ENCODE measurements around the gene ARID2.

Gene ARID2

GRCh38 chr12:45850302-45850701 lies 120.8 kb downstream of the ARID2 start:
- Mint-ChIP-seq H3K27me3 (ENCODE audit: low read depth) (no peaks in the 10 kb centered on the region), H3K9me3 (no peaks in the 10 kb centered on the region), H3K36me3 (ENCODE audit: low read depth) (peaks cover 71% of the 10 kb centered on the region), H3K4me1 (no peaks in the 10 kb centered on the region), H3K27ac (no peak overlapping the region), H3K4me3 (no peak overlapping the region)
- TF ChIP-seq, protein P1, sequence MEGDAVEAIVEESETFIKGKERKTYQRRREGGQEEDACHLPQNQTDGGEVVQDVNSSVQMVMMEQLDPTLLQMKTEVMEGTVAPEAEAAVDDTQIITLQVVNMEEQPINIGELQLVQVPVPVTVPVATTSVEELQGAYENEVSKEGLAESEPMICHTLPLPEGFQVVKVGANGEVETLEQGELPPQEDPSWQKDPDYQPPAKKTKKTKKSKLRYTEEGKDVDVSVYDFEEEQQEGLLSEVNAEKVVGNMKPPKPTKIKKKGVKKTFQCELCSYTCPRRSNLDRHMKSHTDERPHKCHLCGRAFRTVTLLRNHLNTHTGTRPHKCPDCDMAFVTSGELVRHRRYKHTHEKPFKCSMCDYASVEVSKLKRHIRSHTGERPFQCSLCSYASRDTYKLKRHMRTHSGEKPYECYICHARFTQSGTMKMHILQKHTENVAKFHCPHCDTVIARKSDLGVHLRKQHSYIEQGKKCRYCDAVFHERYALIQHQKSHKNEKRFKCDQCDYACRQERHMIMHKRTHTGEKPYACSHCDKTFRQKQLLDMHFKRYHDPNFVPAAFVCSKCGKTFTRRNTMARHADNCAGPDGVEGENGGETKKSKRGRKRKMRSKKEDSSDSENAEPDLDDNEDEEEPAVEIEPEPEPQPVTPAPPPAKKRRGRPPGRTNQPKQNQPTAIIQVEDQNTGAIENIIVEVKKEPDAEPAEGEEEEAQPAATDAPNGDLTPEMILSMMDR (IDR thresholded peaks at IDR 0.05; ENCODE audit: unreplicated experiment in 3 of 3): no peak

DNA sequence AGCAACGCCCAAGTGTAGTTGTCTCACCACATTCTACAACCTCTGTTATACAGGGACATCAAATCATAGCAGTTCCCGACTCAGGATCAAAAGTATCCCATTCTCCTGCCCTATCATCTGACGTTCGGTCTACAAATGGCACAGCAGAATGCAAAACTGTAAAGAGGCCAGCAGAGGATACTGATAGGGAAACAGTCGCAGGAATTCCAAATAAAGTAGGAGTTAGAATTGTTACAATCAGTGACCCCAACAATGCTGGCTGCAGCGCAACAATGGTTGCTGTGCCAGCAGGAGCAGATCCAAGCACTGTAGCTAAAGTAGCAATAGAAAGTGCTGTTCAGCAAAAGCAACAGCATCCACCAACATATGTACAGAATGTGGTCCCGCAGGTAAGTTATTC lies 123.0 kb downstream of the ARID2 start:
- Mint-ChIP-seq H3K9me3 (no peaks in the 10 kb centered on the region), H3K36me3 (ENCODE audit: low read depth) (peaks cover 66% of the 10 kb centered on the region), H3K27me3 (ENCODE audit: low read depth) (no peaks in the 10 kb centered on the region)

DNA sequence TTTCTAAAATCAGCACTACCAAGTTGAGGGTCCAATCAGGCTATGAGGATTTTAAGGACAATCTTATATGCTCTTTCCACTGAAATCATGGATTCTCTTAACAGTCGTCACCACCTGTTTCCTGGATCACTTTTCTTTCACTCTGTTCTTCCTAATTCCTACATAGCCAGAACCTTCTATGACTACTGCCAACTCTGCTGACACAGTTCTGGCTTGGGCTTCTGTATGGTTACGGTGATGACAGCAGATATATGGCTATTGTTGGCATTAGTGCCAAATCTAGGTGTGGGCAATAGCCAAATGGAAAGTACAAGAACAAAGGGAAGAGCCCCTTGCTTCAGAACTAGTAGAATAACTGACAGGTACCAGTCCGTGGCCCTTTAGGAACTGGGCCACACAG lies 124.0 kb downstream of the ARID2 start:
- H3K27ac Mint-ChIP-seq: no peak overlapping the region
- peaks cover 68% of the 10 kb centered on the region for H3K36me3 Mint-ChIP-seq (ENCODE audit: low read depth)
- no peaks in the 10 kb centered on the region for H3K4me1 Mint-ChIP-seq
- TF ChIP-seq, protein P1 (IDR thresholded peaks at IDR 0.05; ENCODE audit: unreplicated experiment in 3 of 3): no peak
- H3K27me3 Mint-ChIP-seq (ENCODE audit: low read depth): no peaks in the 10 kb centered on the region
- no peaks in the 10 kb centered on the region for H3K9me3 Mint-ChIP-seq
- H3K4me3 Mint-ChIP-seq: no peak overlapping the region

More for the DNA sequence above, 123.0 kb downstream of the ARID2 start:
- Mint-ChIP-seq H3K4me3 (no peak overlapping the region), H3K4me1 (no peaks in the 10 kb centered on the region), H3K27ac (no peak overlapping the region)
- TF ChIP-seq, protein P1 (IDR thresholded peaks at IDR 0.05; ENCODE audit: unreplicated experiment in 3 of 3): no peak

DNA sequence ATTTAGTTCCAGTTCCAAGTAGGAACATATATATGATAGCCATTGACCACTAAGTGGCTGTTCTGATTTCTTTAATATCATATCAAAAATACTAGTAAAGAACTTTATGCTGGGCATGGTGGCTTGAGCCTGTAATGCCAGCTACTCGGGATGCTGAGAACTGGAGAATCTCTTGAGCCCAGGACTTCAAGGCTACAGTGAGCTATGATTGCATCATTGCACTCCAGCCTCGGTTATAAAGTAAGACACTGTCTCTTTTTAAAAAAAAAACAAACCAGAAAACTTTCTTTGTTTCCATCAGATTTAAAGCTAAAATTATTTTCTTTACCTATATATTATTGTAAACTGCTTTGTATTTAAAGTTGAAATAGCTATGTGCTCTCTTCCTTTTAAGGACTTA lies 133.8 kb downstream of the ARID2 start:
- Mint-ChIP-seq H3K36me3 (ENCODE audit: low read depth) (peaks cover 55% of the 10 kb centered on the region), H3K4me1 (no peaks in the 10 kb centered on the region), H3K9me3 (no peaks in the 10 kb centered on the region), H3K4me3 (no peak overlapping the region), H3K27ac (no peak overlapping the region), H3K27me3 (ENCODE audit: low read depth) (no peaks in the 10 kb centered on the region)
- TF ChIP-seq, protein P1 (IDR thresholded peaks at IDR 0.05; ENCODE audit: unreplicated experiment in 3 of 3): no peak

DNA sequence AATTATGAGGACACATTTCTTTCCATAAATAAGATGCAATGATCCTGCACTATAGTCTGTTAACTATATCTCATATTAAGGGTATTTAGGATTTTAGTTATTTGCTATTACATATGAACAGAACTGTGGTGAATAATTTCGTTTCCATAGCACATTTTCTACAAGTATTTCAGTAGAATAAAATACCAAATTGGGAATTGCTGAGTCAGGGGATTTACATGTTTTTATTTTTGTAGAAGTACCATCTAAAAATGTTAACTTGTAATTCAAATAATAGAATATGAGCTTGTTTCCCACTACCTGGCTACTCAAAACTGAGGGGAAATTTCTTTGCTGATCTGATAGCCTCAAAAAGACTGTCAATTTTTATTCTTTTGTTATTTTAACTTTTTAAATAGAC lies 136.8 kb downstream of the ARID2 start:
- no peak overlapping the region for H3K4me3 Mint-ChIP-seq
- no peak overlapping the region for H3K27ac Mint-ChIP-seq
- H3K27me3 Mint-ChIP-seq (ENCODE audit: low read depth): no peaks in the 10 kb centered on the region

GRCh38 chr12:45872446-45872845 lies 142.9 kb downstream of the ARID2 start:
- Mint-ChIP-seq H3K4me1 (no peaks in the 10 kb centered on the region), H3K27me3 (ENCODE audit: low read depth) (no peaks in the 10 kb centered on the region), H3K4me3 (no peak overlapping the region), H3K36me3 (ENCODE audit: low read depth) (peaks cover 79% of the 10 kb centered on the region), H3K27ac (no peak overlapping the region), H3K9me3 (peaks cover 11% of the 10 kb centered on the region)
- TF ChIP-seq, protein P1 (IDR thresholded peaks at IDR 0.05; ENCODE audit: unreplicated experiment in 3 of 3): no peak

More for the DNA sequence above, 136.8 kb downstream of the ARID2 start:
- TF ChIP-seq, protein P1 (IDR thresholded peaks at IDR 0.05; ENCODE audit: unreplicated experiment in 3 of 3): no peak
- Mint-ChIP-seq H3K9me3 (no peaks in the 10 kb centered on the region), H3K36me3 (ENCODE audit: low read depth) (peaks cover 61% of the 10 kb centered on the region), H3K4me1 (no peaks in the 10 kb centered on the region)

Data from nephron (organoid).